ENCODE data around the gene GMDS. TPM values are rescaled to one million over a fixed set of nuclear protein-coding genes. Genes with fewer than 3 reads are reported as not detected.

The GMDS gene
- total and polyA plus RNA-seq, 2 experiments from 2014 or later: 30.1 to 36.5 TPM

DNA sequence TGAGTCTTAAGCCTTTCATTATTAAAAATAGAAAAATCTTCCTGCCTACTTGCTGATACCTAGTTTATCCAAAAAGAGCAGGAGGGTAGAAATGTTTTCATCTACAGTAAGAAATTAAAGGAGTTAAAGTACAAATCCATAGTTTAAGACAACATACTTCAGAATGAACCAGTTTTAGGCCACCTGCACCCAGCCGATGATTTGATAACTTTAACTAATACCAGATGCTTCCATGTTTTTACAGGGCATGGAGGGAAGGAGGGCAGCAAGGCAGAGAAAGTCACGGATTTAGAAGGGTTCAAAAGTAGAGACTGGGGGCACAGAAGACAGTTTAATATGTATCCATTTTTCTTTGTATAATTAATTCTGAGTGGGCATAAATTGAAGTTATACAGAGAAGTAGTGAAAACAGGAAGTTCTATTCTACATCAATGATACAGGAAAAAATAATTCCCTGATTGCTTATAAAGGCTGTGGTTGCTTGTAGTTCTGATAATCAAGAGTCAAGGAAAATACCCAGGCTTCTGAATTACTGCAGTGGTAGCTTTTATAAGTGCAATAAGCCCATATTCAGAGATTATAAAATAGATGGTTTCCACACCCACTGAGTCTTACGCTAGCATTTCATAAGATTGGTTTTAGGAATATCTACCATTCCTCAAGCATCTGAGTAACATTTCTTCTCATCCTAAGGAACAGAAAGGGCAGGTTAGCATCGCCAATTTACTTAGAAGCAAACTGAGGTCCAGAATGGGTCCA, 72.0 kb downstream of the GMDS start:
- Histone ChIP-seq H4K20me1 (replicated peaks; ENCODE audit: insufficient read depth) (no peaks in the 10 kb centered on the region), H3K36me3 (ENCODE audit: insufficient read depth) (no peaks in the 10 kb centered on the region), H3F3A (replicated peaks; ENCODE audit: low read depth) (no peaks in the 10 kb centered on the region), H3K9me2 (ENCODE audit: insufficient read depth) (no peaks in the 10 kb centered on the region), H3K4me2 (no peak overlapping the region), H3K27ac (ENCODE audit: low read depth) (no peak overlapping the region), H3K27me3 (ENCODE audit: insufficient read depth) (no peaks in the 10 kb centered on the region), H3K79me2 (replicated peaks; ENCODE audit: insufficient read depth) (peaks cover 65% of the 10 kb centered on the region), H2AFZ (no peak overlapping the region), H3K4me1 (ENCODE audit: insufficient read depth) (peaks cover 8% of the 10 kb centered on the region; the same call in 1 of the 2 replicates), H3K4me3 (no peak overlapping the region)
- peaks cover 12% of the 10 kb centered on the region for H3K4me1 Mint-ChIP-seq
- H3K36me3 Mint-ChIP-seq (ENCODE audit: low read depth): peaks cover 4% of the 10 kb centered on the region; the same call in 2 of the 3 replicates
- no peak overlapping the region for H3K4me3 Mint-ChIP-seq
- H3K27ac Mint-ChIP-seq: no peak overlapping the region
- ATAC-seq: no peak
- TF ChIP-seq JUNB (IDR thresholded peaks at IDR 0.05; ENCODE audit: unreplicated experiment): no peak
- TF ChIP-seq ZNF331 (CRISPR knock-in tag; IDR thresholded peaks at IDR 0.05; ENCODE audit: low read depth): no peak
- TF ChIP-seq, protein P1, sequence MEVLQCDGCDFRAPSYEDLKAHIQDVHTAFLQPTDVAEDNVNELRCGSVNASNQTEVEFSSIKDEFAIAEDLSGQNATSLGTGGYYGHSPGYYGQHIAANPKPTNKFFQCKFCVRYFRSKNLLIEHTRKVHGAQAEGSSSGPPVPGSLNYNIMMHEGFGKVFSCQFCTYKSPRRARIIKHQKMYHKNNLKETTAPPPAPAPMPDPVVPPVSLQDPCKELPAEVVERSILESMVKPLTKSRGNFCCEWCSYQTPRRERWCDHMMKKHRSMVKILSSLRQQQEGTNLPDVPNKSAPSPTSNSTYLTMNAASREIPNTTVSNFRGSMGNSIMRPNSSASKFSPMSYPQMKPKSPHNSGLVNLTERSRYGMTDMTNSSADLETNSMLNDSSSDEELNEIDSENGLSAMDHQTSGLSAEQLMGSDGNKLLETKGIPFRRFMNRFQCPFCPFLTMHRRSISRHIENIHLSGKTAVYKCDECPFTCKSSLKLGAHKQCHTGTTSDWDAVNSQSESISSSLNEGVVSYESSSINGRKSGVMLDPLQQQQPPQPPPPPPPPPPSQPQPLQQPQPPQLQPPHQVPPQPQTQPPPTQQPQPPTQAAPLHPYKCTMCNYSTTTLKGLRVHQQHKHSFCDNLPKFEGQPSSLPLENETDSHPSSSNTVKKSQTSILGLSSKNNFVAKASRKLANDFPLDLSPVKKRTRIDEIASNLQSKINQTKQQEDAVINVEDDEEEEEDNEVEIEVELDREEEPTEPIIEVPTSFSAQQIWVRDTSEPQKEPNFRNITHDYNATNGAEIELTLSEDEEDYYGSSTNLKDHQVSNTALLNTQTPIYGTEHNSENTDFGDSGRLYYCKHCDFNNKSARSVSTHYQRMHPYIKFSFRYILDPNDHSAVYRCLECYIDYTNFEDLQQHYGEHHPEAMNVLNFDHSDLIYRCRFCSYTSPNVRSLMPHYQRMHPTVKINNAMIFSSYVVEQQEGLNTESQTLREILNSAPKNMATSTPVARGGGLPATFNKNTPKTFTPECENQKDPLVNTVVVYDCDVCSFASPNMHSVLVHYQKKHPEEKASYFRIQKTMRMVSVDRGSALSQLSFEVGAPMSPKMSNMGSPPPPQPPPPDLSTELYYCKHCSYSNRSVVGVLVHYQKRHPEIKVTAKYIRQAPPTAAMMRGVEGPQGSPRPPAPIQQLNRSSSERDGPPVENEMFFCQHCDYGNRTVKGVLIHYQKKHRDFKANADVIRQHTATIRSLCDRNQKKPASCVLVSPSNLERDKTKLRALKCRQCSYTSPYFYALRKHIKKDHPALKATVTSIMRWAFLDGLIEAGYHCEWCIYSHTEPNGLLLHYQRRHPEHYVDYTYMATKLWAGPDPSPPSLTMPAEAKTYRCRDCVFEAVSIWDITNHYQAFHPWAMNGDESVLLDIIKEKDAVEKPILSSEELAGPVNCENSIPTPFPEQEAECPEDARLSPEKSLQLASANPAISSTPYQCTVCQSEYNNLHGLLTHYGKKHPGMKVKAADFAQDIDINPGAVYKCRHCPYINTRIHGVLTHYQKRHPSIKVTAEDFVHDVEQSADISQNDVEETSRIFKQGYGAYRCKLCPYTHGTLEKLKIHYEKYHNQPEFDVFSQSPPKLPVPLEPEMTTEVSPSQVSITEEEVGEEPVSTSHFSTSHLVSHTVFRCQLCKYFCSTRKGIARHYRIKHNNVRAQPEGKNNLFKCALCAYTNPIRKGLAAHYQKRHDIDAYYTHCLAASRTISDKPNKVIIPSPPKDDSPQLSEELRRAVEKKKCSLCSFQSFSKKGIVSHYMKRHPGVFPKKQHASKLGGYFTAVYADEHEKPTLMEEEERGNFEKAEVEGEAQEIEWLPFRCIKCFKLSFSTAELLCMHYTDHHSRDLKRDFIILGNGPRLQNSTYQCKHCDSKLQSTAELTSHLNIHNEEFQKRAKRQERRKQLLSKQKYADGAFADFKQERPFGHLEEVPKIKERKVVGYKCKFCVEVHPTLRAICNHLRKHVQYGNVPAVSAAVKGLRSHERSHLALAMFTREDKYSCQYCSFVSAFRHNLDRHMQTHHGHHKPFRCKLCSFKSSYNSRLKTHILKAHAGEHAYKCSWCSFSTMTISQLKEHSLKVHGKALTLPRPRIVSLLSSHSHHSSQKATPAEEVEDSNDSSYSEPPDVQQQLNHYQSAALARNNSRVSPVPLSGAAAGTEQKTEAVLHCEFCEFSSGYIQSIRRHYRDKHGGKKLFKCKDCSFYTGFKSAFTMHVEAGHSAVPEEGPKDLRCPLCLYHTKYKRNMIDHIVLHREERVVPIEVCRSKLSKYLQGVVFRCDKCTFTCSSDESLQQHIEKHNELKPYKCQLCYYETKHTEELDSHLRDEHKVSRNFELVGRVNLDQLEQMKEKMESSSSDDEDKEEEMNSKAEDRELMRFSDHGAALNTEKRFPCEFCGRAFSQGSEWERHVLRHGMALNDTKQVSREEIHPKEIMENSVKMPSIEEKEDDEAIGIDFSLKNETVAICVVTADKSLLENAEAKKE (CRISPR knock-in tag; IDR thresholded peaks at IDR 0.05): no peak
- TF ChIP-seq EZH2 (IDR thresholded peaks at IDR 0.05; ENCODE audit: low read depth, unreplicated experiment): no peak
- TF ChIP-seq CREB1 (CRISPR knock-in tag; IDR thresholded peaks at IDR 0.05; ENCODE audit: low read depth): no peak
- TF ChIP-seq POLR2AphosphoS5 (IDR thresholded peaks at IDR 0.05; ENCODE audit: low read depth): no peak
- TF ChIP-seq, protein P2, sequence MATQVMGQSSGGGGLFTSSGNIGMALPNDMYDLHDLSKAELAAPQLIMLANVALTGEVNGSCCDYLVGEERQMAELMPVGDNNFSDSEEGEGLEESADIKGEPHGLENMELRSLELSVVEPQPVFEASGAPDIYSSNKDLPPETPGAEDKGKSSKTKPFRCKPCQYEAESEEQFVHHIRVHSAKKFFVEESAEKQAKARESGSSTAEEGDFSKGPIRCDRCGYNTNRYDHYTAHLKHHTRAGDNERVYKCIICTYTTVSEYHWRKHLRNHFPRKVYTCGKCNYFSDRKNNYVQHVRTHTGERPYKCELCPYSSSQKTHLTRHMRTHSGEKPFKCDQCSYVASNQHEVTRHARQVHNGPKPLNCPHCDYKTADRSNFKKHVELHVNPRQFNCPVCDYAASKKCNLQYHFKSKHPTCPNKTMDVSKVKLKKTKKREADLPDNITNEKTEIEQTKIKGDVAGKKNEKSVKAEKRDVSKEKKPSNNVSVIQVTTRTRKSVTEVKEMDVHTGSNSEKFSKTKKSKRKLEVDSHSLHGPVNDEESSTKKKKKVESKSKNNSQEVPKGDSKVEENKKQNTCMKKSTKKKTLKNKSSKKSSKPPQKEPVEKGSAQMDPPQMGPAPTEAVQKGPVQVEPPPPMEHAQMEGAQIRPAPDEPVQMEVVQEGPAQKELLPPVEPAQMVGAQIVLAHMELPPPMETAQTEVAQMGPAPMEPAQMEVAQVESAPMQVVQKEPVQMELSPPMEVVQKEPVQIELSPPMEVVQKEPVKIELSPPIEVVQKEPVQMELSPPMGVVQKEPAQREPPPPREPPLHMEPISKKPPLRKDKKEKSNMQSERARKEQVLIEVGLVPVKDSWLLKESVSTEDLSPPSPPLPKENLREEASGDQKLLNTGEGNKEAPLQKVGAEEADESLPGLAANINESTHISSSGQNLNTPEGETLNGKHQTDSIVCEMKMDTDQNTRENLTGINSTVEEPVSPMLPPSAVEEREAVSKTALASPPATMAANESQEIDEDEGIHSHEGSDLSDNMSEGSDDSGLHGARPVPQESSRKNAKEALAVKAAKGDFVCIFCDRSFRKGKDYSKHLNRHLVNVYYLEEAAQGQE (IDR thresholded peaks at IDR 0.05; ENCODE audit: unreplicated experiment): no peak
- TF ChIP-seq EZH2phosphoT487 (IDR thresholded peaks at IDR 0.05; ENCODE audit: unreplicated experiment): no peak
- TF ChIP-seq ZNF114 (CRISPR knock-in tag; IDR thresholded peaks at IDR 0.05): no peak
- TF ChIP-seq NANOG (IDR thresholded peaks at IDR 0.05; ENCODE audit: borderline replicate concordance): no peak
- TF ChIP-seq, protein P3, sequence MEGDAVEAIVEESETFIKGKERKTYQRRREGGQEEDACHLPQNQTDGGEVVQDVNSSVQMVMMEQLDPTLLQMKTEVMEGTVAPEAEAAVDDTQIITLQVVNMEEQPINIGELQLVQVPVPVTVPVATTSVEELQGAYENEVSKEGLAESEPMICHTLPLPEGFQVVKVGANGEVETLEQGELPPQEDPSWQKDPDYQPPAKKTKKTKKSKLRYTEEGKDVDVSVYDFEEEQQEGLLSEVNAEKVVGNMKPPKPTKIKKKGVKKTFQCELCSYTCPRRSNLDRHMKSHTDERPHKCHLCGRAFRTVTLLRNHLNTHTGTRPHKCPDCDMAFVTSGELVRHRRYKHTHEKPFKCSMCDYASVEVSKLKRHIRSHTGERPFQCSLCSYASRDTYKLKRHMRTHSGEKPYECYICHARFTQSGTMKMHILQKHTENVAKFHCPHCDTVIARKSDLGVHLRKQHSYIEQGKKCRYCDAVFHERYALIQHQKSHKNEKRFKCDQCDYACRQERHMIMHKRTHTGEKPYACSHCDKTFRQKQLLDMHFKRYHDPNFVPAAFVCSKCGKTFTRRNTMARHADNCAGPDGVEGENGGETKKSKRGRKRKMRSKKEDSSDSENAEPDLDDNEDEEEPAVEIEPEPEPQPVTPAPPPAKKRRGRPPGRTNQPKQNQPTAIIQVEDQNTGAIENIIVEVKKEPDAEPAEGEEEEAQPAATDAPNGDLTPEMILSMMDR (conservative IDR thresholded peaks at IDR 0.05; ENCODE audit: low read depth in 2 of 2): no peak
- H3K9me3 Mint-ChIP-seq: peaks cover 10% of the 10 kb centered on the region
- no peak for DNase-seq (ENCODE audit: low spot score)
- peaks cover 1% of the 10 kb centered on the region for H3K27me3 Mint-ChIP-seq (ENCODE audit: insufficient read depth, low read depth, poor library complexity)
